Effector CD4-positive, alpha-beta T cell (primary cell): Measurements from ENCODE around the gene CUEDC2.

ENCODE experiments used
- DNase-seq: peaks from one replicate; pipeline ENCODE4 v3.0.0-alpha.2; 2020

Gene CUEDC2

GRCh38 chr10:102424145-102424544 lies 8.2 kb downstream of the CUEDC2 start:
- DNase-seq, result no peak

GRCh38 chr10:102423372-102423968 lies 8.9 kb downstream of the CUEDC2 start:
- no peak for DNase-seq

GRCh38 chr10:102422545-102423129 lies 9.7 kb downstream of the CUEDC2 start:
- no peak for DNase-seq

GRCh38 chr10:102421757-102422512 lies 10.4 kb downstream of the CUEDC2 start:
- DNase-seq, result no peak

GRCh38 chr10:102421507-102421756 lies 10.9 kb downstream of the CUEDC2 start:
- no peak for DNase-seq

- peak; percentile 88 for DNase-seq
Observed at GRCh38 chr10:102420714-102421506, 11.5 kb downstream of the CUEDC2 start, which contains the start of gene FBXL15. Gene FBXL15 (plus strand): TSS chr10:102420836. CDS start chr10:102421130, 294 bp downstream.

- no peak for DNase-seq
Observed at GRCh38 chr10:102420181-102420713, 12.1 kb downstream of the CUEDC2 start.

- DNase-seq, result peak; percentile 65
Observed at GRCh38 chr10:102419269-102420180, 12.8 kb downstream of the CUEDC2 start.

GRCh38 chr10:102418622-102419268 lies 13.6 kb downstream of the CUEDC2 start, which contains the start of gene PSD:
Gene PSD (minus strand): TSS chr10:102418785. CDS start chr10:102417038, 1,747 bp downstream.
- DNase-seq, result no peak

- no peak for DNase-seq
Observed at GRCh38 chr10:102416695-102417094, 15.7 kb downstream of the CUEDC2 start.

GRCh38 chr10:102416283-102416682 lies 16.1 kb downstream of the CUEDC2 start:
- DNase-seq, result no peak

GRCh38 chr10:102414749-102415148 lies 17.6 kb downstream of the CUEDC2 start:
- DNase-seq, result no peak

- DNase-seq, result no peak
Observed at GRCh38 chr10:102413806-102414561, 18.4 kb downstream of the CUEDC2 start.

GRCh38 chr10:102413053-102413705 lies 19.2 kb downstream of the CUEDC2 start:
- DNase-seq, result no peak

GRCh38 chr10:102412293-102412692 lies 20.1 kb downstream of the CUEDC2 start:
- DNase-seq, result no peak

GRCh38 chr10:102411341-102412255 lies 20.8 kb downstream of the CUEDC2 start:
- DNase-seq, result no peak

GRCh38 chr10:102410429-102411073 lies 21.8 kb downstream of the CUEDC2 start:
- DNase-seq, result no peak
